ENCODE results near the gene PIK3R1. TPM values are rescaled to one million over a fixed set of nuclear protein-coding genes. Genes with fewer than 3 reads are reported as not detected.

PIK3R1 gene
- total RNA-seq, 1 experiment from 2014 or later, result 11.3 TPM

DNA sequence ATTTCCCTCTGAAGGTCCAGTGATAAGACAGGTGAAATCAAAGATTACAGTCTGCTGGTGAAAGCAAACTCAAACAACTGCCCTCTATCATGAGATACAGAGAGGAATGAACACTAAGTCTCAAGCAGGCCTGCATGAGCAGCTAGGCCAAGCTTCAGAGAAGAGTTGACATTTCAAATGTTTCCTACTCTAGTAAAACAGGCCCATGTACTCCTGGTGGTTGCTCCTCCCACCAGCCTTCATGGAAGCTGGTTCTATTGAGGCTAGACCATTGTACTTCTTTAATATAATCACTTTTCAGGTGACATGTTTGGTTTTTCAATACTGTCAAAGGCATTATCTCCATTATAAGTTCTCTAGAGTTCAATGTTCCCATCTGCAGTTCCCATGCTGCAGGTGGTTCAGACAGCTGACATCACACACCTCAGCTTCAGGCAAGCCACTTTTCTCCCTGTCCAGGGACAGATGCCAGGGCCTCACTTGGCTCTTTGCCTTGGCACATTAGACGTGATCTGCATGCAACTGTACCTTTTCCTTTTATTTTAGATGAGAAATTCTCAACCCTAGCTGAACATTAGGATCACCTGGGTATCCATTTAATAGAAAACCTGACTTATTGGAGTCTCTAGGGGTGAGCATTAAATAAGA lies 89.8 kb downstream of the PIK3R1 start:
- Mint-ChIP-seq H3K4me1 (no peaks in the 10 kb centered on the region), H3K27ac (no peak overlapping the region; a peak in 1 of 7 replicates), H3K4me3 (no peak overlapping the region), H3K36me3 (ENCODE audit: insufficient read depth in 1 of 3, low read depth in 3 of 3) (no peaks in the 10 kb centered on the region; a peak in 1 of 7 replicates), H3K27me3 (ENCODE audit: low read depth) (no peaks in the 10 kb centered on the region), H3K9me3 (no peaks in the 10 kb centered on the region)
- Histone ChIP-seq H2BK120ac (ENCODE audit: low read depth, low read length, poor library complexity, severe bottlenecking) (no peak overlapping the region), H4K8ac (replicated peaks; ENCODE audit: insufficient read length, low read depth, low read length) (no peak overlapping the region), H2BK5ac (ENCODE audit: insufficient read length, low read length) (no peak overlapping the region), H4K91ac (ENCODE audit: insufficient read length, low read depth, low read length) (no peak overlapping the region), H2BK12ac (ENCODE audit: insufficient read length, low read depth, low read length) (no peak overlapping the region), H3K27ac (ENCODE audit: insufficient read length, low read depth, low read length) (no peak overlapping the region), H3K4me2 (ENCODE audit: insufficient read depth, insufficient read length, low read length) (no peak overlapping the region), H3K23ac (ENCODE audit: insufficient read length, low read depth, low read length) (no peak overlapping the region), H2BK15ac (ENCODE audit: low read depth, low read length) (no peak overlapping the region), H4K20me1 (ENCODE audit: control insufficient read depth, insufficient read depth, insufficient read length) (no peaks in the 10 kb centered on the region), H2AFZ (ENCODE audit: low read length) (no peak overlapping the region), H3K4me1 (ENCODE audit: insufficient read depth, low read length) (no peaks in the 10 kb centered on the region), H3K27me3 (ENCODE audit: insufficient read depth, low read length) (no peaks in the 10 kb centered on the region), H3K23me2 (ENCODE audit: insufficient read length, low read depth, low read length, poor library complexity, severe bottlenecking) (no peaks in the 10 kb centered on the region), H3T11ph (ENCODE audit: low read length) (no peak overlapping the region), H3K9me3 (ENCODE audit: control insufficient read depth, low read depth, low read length) (no peaks in the 10 kb centered on the region), H4K5ac (ENCODE audit: insufficient read length, low read depth, low read length) (no peak overlapping the region), H2BK20ac (ENCODE audit: low read depth, low read length, poor library complexity, severe bottlenecking) (no peak overlapping the region), H3K79me1 (ENCODE audit: insufficient read depth, low read depth, low read length, poor library complexity, severe bottlenecking) (no peaks in the 10 kb centered on the region), H3K4ac (ENCODE audit: low read depth, low read length) (no peak overlapping the region), H3K9ac (ENCODE audit: extremely low read depth, insufficient read length, low read length) (no peak overlapping the region), H3K56ac (ENCODE audit: insufficient read length, low read depth, low read length) (no peak overlapping the region), H3K79me2 (ENCODE audit: insufficient read depth, low read length) (no peaks in the 10 kb centered on the region), H3K14ac (ENCODE audit: insufficient read depth, low read length) (no peak overlapping the region), H3K18ac (ENCODE audit: insufficient read length, low read depth, low read length) (no peak overlapping the region), H2AK5ac (ENCODE audit: insufficient read length, low read length) (no peak overlapping the region)
- TF ChIP-seq, protein P1, sequence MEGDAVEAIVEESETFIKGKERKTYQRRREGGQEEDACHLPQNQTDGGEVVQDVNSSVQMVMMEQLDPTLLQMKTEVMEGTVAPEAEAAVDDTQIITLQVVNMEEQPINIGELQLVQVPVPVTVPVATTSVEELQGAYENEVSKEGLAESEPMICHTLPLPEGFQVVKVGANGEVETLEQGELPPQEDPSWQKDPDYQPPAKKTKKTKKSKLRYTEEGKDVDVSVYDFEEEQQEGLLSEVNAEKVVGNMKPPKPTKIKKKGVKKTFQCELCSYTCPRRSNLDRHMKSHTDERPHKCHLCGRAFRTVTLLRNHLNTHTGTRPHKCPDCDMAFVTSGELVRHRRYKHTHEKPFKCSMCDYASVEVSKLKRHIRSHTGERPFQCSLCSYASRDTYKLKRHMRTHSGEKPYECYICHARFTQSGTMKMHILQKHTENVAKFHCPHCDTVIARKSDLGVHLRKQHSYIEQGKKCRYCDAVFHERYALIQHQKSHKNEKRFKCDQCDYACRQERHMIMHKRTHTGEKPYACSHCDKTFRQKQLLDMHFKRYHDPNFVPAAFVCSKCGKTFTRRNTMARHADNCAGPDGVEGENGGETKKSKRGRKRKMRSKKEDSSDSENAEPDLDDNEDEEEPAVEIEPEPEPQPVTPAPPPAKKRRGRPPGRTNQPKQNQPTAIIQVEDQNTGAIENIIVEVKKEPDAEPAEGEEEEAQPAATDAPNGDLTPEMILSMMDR (conservative IDR thresholded peaks at IDR 0.05), result no peak
- no peak for DNase-seq
- no CpG with 5 or more reads among the region's 1 CpG for WGBS (ENCODE audit: extremely low coverage, insufficient read length, low lambda C conversion rate)

Measured in H9 (cell line).